Measurements from ENCODE around the gene KRT7. TPM values are rescaled to one million over a fixed set of nuclear protein-coding genes. Genes with fewer than 3 reads are reported as not detected.

The KRT7 gene
- polyA plus RNA-seq, 1 of the 3 experiments (the other 2 are of a cell fraction) = 5.4 TPM

GRCh38 chr12:52229836-52230343, 3.2 kb upstream of the KRT7 start:
- Histone ChIP-seq H3K4me2 (no peak overlapping the region), H3K27me3 (ENCODE audit: insufficient read depth) (no peaks in the 10 kb centered on the region), H3K79me2 (ENCODE audit: insufficient read depth) (no peaks in the 10 kb centered on the region), H4K20me1 (ENCODE audit: insufficient read depth) (no peaks in the 10 kb centered on the region), H3F3A (replicated peaks; ENCODE audit: insufficient read depth) (peaks cover 30% of the 10 kb centered on the region), H3K36me3 (replicated peaks in 1 of 2; ENCODE audit: control insufficient read depth in 1 of 2, insufficient read depth in 2 of 2, low read length in 1 of 2) (no peaks in the 10 kb centered on the region), H3K27ac (ENCODE audit: low read depth in 2 of 2, low read length in 1 of 2) (peak overlapping the region in 1 of 2 experiments; percentile 97; a peak in 2 of 4 replicates), H3K9me3 (peaks cover 4% of the 10 kb centered on the region; the same call in 1 of the 2 replicates), H3K4me3 (ENCODE audit: low read depth in 2 of 2, low read length in 1 of 2) (no peak overlapping the region), H2AFZ (ENCODE audit: low read depth) (no peak overlapping the region), H3K9me2 (no peaks in the 10 kb centered on the region), H3K4me1 (ENCODE audit: control insufficient read depth in 1 of 2, insufficient read depth in 2 of 2, low read depth in 1 of 2, low read length in 1 of 2) (peaks cover 0 to 19% of the 10 kb centered on the region in 2 experiments; a peak in 3 of 4 replicates), H3K9ac (peak overlapping the region; percentile 86; the same call in 1 of the 2 replicates)
- WGBS (ENCODE audit: low lambda C conversion rate) = 88% methylated on average over 2 of the region's 2 CpGs
- TF ChIP-seq SIN3A (IDR thresholded peaks at IDR 0.05; ENCODE audit: borderline replicate concordance, low read depth, low read length) (no peak), POLR2AphosphoS5 (IDR thresholded peaks at IDR 0.05; ENCODE audit: low read depth, low read length) (no peak), FOXM1 (IDR thresholded peaks at IDR 0.05; ENCODE audit: low read depth) (no peak), SMC3 (IDR thresholded peaks at IDR 0.05; ENCODE audit: low read depth, low read length) (no peak), USF1 (IDR thresholded peaks at IDR 0.05; ENCODE audit: borderline replicate concordance, low read depth) (no peak), RXRA (IDR thresholded peaks at IDR 0.05; ENCODE audit: borderline replicate concordance, low read depth) (no peak), JUND (IDR thresholded peaks at IDR 0.05) (no peak), EZH2phosphoT487 (IDR thresholded peaks at IDR 0.05; ENCODE audit: borderline replicate concordance, low read depth) (no peak), FOXJ3 (CRISPR knock-in tag; IDR thresholded peaks at IDR 0.05) (no peak)
- TF ChIP-seq, protein P1, sequence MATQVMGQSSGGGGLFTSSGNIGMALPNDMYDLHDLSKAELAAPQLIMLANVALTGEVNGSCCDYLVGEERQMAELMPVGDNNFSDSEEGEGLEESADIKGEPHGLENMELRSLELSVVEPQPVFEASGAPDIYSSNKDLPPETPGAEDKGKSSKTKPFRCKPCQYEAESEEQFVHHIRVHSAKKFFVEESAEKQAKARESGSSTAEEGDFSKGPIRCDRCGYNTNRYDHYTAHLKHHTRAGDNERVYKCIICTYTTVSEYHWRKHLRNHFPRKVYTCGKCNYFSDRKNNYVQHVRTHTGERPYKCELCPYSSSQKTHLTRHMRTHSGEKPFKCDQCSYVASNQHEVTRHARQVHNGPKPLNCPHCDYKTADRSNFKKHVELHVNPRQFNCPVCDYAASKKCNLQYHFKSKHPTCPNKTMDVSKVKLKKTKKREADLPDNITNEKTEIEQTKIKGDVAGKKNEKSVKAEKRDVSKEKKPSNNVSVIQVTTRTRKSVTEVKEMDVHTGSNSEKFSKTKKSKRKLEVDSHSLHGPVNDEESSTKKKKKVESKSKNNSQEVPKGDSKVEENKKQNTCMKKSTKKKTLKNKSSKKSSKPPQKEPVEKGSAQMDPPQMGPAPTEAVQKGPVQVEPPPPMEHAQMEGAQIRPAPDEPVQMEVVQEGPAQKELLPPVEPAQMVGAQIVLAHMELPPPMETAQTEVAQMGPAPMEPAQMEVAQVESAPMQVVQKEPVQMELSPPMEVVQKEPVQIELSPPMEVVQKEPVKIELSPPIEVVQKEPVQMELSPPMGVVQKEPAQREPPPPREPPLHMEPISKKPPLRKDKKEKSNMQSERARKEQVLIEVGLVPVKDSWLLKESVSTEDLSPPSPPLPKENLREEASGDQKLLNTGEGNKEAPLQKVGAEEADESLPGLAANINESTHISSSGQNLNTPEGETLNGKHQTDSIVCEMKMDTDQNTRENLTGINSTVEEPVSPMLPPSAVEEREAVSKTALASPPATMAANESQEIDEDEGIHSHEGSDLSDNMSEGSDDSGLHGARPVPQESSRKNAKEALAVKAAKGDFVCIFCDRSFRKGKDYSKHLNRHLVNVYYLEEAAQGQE (IDR thresholded peaks at IDR 0.05; ENCODE audit: low read depth, low read length) = no peak
- ChIA-PET CTCF (interaction anchor here (0.8 to 2.3 kb wide), 6 partner anchors 8 to 89 kb away, joined by 3 to 9 read pairs (median 3); no protein-coding TSS in a partner anchor), POLR2A (no interaction called here)
- peak; percentile 8 for DNase-seq

Data from SK-N-SH (cell line).